GM12874 (cell line): ENCODE results near the gene NOC2L.
A peak's percentile ranks its signal among the peaks of the same experiment; 100 is the strongest.

Experiments used
- TF ChIP-seq, protein P1 (sequence below): IDR thresholded peaks from 2 replicates; pipeline ENCODE4 v1.5.1; 2011; ENCODE audit warnings: low read depth, mild to moderate bottlenecking, control low read depth, low read length, moderate library complexity; ENCODE audit not compliant: insufficient read depth

Gene NOC2L

DNA sequence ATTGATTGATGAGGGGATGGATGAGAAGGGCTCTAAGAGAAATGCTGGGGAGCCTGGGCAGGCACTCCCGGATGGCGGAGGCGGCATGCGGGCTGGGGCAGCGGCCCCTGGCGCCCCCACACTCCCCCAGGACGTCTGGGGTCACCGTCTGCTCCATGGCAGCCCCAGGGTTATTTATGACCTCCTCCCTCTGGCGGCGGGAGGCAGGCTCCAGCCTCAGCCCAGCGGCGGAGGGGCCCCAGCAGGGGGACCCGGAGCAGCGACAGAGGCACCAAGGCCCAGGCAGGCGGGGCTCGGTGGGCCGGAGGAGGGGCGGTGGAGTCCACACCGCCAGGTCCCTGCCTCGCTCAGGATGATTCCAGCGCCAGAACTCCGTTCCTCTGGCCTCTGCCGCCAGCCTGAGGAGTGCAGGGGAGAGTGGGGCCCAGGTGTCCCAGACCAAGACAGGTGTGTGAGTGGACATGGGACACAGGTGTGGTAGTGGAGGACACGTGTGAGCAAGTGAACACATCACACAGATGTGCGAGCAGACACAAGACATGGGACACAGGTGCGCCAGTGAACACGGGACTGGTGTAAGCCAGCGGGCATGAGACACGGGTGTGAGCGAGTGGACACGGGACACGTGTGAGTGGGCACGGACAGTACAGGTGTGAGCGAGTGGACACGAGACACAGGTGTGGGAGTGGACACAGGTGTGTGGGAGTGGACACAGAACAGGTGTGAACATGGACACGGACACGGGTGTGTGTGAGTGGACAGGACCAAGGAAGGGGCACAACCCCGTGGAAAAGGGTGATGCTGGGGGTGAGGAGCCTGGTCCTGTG is 37.8 kb downstream of the NOC2L start:
- TF ChIP-seq, protein P1, sequence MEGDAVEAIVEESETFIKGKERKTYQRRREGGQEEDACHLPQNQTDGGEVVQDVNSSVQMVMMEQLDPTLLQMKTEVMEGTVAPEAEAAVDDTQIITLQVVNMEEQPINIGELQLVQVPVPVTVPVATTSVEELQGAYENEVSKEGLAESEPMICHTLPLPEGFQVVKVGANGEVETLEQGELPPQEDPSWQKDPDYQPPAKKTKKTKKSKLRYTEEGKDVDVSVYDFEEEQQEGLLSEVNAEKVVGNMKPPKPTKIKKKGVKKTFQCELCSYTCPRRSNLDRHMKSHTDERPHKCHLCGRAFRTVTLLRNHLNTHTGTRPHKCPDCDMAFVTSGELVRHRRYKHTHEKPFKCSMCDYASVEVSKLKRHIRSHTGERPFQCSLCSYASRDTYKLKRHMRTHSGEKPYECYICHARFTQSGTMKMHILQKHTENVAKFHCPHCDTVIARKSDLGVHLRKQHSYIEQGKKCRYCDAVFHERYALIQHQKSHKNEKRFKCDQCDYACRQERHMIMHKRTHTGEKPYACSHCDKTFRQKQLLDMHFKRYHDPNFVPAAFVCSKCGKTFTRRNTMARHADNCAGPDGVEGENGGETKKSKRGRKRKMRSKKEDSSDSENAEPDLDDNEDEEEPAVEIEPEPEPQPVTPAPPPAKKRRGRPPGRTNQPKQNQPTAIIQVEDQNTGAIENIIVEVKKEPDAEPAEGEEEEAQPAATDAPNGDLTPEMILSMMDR = peak; percentile 21; the same call in 1 of the 2 replicates

DNA sequence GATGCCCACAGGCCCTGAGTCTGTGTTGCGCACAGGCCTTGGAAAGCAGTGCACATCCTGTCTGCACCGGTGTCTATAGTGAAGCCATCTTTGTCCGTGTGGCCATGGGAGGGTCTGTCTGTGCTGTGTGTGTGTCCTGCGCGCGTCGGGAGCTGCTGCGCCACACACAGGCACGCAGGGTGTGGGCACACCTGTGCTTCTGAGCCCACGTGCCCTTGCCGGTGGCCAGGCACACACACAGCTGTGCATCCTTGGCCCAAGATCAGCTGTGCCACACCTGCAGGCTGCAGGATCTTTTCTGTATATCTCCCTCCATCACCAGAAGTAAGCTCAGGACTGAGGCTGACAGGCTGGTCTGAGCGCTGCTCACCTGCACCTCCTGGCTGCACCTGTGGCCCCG is 38.5 kb downstream of the NOC2L start:
- TF ChIP-seq, protein P1 = no peak

DNA sequence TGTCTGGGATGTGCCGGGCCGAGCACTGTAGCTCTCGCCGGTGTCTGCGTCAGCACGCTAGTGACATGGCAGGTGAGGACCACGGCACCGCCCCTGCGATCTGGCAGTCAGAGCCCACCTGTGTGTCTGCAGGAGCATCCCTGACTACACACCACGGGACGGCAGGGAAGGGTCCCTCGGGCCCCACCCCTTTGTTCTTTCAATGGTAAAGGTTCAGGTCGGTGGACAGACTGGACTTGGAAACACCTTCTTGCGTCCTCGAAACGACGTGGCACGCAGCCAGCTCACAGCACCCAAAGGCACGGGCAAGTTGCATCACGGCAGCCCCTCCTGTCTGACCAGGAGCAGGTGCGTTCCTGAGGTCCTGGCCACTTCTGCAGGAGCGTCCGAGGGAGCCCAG is 39.0 kb downstream of the NOC2L start:
- TF ChIP-seq, protein P1 = no peak

DNA sequence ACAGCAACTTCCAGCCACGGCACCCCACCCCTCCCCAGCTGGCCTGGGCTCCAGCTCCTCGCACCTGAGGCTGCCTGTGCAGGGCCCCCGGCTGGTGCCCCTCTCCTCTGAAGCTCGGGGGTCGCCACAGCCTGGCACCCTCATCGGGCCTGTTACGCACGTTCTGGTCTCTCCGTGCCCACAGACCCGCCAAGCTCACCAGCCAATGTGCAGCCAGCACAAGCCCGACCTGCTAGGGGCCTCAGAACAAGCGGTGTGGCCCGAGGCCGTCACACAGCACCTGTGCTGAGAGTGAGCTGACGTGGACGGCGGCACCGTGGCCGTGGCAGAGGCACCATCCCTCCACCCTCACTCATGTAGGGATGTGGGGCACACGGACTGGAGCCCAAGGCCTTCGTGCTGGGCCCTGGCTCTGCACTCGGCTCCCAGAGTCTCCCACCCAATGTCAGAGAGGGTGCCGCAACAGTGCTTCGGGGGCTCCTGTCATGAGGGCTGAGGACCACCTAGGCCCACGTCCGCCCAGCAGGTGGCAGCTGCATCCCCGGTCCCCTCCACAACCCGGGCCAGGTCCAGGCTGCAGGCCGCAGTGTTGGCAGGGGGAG is 39.7 kb downstream of the NOC2L start:
- TF ChIP-seq, protein P1 = no peak

DNA sequence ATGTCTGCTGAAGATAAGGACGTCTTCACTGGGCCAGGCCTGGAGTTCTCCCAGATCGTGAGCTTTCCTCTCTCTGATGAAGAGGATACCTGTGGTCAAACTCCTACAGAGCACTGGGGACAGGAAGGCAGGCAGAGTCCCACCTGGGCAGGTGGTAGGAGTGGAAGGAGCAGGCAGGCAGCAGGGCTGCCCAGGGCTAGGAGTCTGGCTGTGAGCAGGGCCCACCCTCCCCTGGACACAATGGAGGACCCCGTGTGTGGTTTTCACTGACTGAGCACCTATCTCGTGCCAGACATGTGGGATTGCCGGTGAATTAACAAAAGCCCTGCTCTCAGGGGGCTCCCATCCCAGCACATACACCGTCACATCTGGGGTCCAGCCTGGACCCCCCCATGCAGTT is 40.2 kb downstream of the NOC2L start:
- TF ChIP-seq, protein P1 = no peak

DNA sequence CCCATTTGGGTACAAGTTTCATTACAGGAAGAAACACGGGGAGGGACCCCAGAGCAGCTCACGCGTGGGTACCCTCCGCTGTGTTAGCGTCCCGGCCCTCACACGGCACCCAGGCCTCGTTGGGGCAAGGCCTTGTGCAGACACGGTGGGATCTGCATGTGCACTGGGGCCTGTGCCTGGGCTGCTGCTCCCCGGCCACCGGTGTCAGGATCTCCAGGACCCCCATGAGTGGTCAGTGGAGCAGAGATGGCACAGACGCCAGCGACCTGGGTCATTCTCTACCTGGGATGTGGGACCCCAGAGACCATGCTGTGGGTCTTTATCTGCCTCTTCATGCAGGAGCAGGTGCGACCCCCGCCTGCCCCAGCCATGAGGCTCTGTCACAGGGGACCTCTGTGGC is 40.7 kb downstream of the NOC2L start:
- TF ChIP-seq, protein P1 = no peak

DNA sequence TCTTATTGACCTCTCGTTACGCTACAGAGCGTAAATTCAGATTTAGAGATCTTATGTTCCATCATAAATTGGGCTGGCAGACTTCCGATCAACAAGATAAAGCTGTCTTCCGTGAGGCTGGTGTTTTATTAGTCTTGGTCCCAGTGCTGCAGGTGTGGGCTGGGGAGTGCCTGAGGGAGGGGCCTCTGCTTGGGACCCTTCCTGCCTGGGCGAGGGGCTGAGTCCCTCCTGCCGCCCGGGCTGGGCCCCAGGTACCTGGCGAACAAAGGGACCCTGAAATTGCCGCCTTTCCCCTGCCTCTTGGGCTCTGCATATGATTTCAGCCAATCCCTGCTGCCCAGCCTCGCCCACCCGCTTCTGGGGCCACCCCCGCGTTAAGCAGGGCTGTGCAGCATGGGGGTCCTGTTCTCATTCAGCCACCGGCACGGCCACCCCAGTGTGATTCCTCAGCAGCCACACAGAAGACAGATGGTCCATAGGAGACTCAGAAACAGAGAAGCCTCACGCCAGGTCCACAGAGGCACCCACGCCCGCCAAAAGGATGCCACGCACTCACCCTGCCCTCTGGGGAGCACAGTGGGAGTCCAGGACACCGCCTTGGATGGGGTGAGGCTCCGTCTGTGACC is 41.5 kb downstream of the NOC2L start:
- TF ChIP-seq, protein P1 = no peak
